ENCODE data around the gene DMAC2L. TPM values are rescaled to one million over a fixed set of nuclear protein-coding genes. Genes with fewer than 3 reads are reported as not detected.

DMAC2L gene
- total RNA-seq, 1 donor from 2014 or later = 10.9 TPM

DNA sequence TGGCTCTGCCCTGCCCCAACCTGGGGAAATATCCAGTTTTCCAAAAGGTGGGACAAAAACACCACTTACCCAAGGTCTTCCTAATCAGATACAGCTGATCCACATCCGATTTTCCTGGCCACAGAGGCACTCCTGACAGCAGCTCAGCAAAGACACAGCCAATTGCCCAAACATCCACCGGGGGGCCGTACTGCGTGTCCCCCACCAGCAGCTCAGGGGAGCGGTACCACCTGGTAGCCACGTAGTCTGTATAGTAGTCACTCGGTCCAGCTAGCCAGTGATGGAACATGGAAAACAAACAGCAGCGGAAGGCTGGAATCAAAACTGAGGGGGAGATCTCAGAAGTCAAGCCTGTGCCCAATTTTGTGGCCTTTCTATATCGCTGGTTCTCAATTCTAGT lies 28.8 kb downstream of the DMAC2L start:
- H4K20me1 ChIP-seq (ENCODE audit: insufficient read depth, low read length) = no peaks in the 10 kb centered on the region
- no peak overlapping the region for H2AFZ ChIP-seq (ENCODE audit: low read depth, low read length)
- no peak overlapping the region for H3K4me2 ChIP-seq (ENCODE audit: low read length)
- no peaks in the 10 kb centered on the region for H3K27me3 ChIP-seq (ENCODE audit: insufficient read depth, low read length)
- H3K27ac Mint-ChIP-seq (ENCODE audit: unreplicated experiment) = no peak overlapping the region
- H3K9me3 ChIP-seq (ENCODE audit: insufficient read depth, low read depth, low read length) = no peaks in the 10 kb centered on the region
- no peaks in the 10 kb centered on the region for H3K27me3 Mint-ChIP-seq (ENCODE audit: low read depth, unreplicated experiment)
- H3K36me3 ChIP-seq (ENCODE audit: insufficient read depth, low read length) = no peaks in the 10 kb centered on the region
- no peaks in the 10 kb centered on the region for H3K9me3 Mint-ChIP-seq (ENCODE audit: unreplicated experiment)
- no peak overlapping the region for H3K4me3 ChIP-seq (ENCODE audit: insufficient read depth, low read depth, low read length)
- H3K27ac ChIP-seq (ENCODE audit: low read depth, low read length) = no peak overlapping the region
- TF ChIP-seq EZH2 (IDR thresholded peaks at IDR 0.05; ENCODE audit: insufficient read depth, low read length) = no peak
- TF ChIP-seq, protein P1, sequence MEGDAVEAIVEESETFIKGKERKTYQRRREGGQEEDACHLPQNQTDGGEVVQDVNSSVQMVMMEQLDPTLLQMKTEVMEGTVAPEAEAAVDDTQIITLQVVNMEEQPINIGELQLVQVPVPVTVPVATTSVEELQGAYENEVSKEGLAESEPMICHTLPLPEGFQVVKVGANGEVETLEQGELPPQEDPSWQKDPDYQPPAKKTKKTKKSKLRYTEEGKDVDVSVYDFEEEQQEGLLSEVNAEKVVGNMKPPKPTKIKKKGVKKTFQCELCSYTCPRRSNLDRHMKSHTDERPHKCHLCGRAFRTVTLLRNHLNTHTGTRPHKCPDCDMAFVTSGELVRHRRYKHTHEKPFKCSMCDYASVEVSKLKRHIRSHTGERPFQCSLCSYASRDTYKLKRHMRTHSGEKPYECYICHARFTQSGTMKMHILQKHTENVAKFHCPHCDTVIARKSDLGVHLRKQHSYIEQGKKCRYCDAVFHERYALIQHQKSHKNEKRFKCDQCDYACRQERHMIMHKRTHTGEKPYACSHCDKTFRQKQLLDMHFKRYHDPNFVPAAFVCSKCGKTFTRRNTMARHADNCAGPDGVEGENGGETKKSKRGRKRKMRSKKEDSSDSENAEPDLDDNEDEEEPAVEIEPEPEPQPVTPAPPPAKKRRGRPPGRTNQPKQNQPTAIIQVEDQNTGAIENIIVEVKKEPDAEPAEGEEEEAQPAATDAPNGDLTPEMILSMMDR (IDR thresholded peaks at IDR 0.05; ENCODE audit: insufficient read depth, low read depth, low read length) = no peak
- no peak for FAIRE-seq
- H3K4me1 Mint-ChIP-seq (ENCODE audit: low read depth, unreplicated experiment) = peaks cover 34% of the 10 kb centered on the region
- no peak overlapping the region for H3K9ac ChIP-seq (ENCODE audit: low read length)
- no peaks in the 10 kb centered on the region for H3K79me2 ChIP-seq (ENCODE audit: insufficient read depth, low read length)
- H3K4me3 Mint-ChIP-seq (ENCODE audit: unreplicated experiment) = no peak overlapping the region
- peaks cover 36% of the 10 kb centered on the region for H3K4me1 ChIP-seq (ENCODE audit: insufficient read depth, low read length)
- DNase-seq (ENCODE audit: low read depth) = no peak
- peaks cover 4% of the 10 kb centered on the region for H3K36me3 Mint-ChIP-seq (ENCODE audit: low read depth, unreplicated experiment)

DNA sequence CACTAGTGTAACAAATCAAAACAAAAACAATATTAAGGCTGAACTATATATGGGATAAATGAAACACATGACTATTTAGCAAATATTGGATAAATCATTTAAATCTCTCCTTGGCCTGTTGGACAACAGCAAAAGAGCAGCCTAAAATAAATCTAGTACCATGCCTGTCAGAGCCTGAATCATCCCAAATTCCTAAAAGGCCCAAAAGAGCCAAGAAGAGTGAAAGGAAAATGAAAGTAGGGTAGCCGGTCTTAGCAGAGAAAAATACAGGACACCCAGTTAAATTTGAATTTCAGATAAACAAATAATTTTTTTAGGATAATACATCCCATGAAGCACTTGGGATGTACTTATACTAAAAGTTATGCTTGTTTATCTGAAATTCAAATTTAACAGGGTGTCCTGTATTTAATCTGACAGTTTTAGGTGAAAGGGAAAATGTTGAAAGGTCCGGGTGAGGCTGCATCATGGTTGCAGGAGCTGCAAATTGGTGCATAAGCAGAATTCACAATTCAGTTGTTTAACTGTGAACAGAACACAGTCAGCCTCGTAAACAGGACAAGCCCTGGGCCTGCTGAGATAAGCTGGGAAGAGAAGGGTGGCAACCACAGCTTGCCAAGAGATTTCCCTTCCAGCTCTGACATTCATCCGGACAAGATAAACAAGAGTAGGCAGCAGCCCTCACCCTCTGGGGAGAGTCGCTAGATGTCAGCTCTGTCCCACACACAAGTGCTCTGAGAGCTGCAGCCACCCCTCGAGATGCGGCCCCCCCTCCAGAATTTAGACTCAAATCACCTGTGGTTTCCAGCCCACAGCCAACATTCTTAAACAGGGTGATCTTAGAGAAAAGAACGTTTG lies 30.3 kb downstream of the DMAC2L start:
- H3K9me3 Mint-ChIP-seq (ENCODE audit: unreplicated experiment) = no peaks in the 10 kb centered on the region
- H3K27me3 ChIP-seq (ENCODE audit: insufficient read depth, low read length) = no peaks in the 10 kb centered on the region
- H2AFZ ChIP-seq (ENCODE audit: low read depth, low read length) = peak overlapping the region; percentile 19
- H3K79me2 ChIP-seq (ENCODE audit: insufficient read depth, low read length) = no peaks in the 10 kb centered on the region
- no peak for FAIRE-seq
- H4K20me1 ChIP-seq (ENCODE audit: insufficient read depth, low read length) = no peaks in the 10 kb centered on the region
- H3K4me1 ChIP-seq (ENCODE audit: insufficient read depth, low read length) = peaks cover 34% of the 10 kb centered on the region
- H3K27ac Mint-ChIP-seq (ENCODE audit: unreplicated experiment) = peak overlapping the region; percentile 84
- no peaks in the 10 kb centered on the region for H3K9me3 ChIP-seq (ENCODE audit: insufficient read depth, low read depth, low read length)
- H3K27me3 Mint-ChIP-seq (ENCODE audit: low read depth, unreplicated experiment) = no peaks in the 10 kb centered on the region
- peak; percentile 74 for DNase-seq (ENCODE audit: low read depth)
- no peak for TF ChIP-seq EZH2 (IDR thresholded peaks at IDR 0.05; ENCODE audit: insufficient read depth, low read length)
- TF ChIP-seq, protein P1 (IDR thresholded peaks at IDR 0.05; ENCODE audit: insufficient read depth, low read depth, low read length) = peak; percentile 5
- H3K36me3 Mint-ChIP-seq (ENCODE audit: low read depth, unreplicated experiment) = peaks cover 3% of the 10 kb centered on the region
- H3K27ac ChIP-seq (ENCODE audit: low read depth, low read length) = no peak overlapping the region
- peak overlapping the region; percentile 4 for H3K9ac ChIP-seq (ENCODE audit: low read length)
- H3K4me1 Mint-ChIP-seq (ENCODE audit: low read depth, unreplicated experiment) = peaks cover 37% of the 10 kb centered on the region
- H3K4me2 ChIP-seq (ENCODE audit: low read length) = peak overlapping the region; percentile 65
- H3K36me3 ChIP-seq (ENCODE audit: insufficient read depth, low read length) = no peaks in the 10 kb centered on the region
- no peak overlapping the region for H3K4me3 ChIP-seq (ENCODE audit: insufficient read depth, low read depth, low read length)
- peak overlapping the region; percentile 65 for H3K4me3 Mint-ChIP-seq (ENCODE audit: unreplicated experiment)

DNA sequence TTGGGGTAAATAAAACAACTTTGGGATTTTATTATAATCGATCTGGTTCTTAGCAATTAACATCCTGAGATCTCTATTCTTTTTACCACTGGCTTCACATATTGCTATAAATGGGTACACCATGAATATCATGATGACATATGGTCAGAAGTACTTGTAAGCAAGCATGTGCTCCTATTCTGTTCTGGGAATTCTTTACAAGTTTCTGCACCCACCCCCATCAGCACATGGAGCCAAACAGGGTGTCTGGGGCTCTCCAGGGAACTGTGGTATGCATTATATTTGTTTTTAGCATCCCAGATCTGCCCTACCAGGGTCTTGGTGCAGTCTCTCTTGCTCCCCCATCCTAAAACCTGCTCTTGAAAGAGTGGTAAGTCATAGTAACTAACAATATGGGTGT lies 31.3 kb downstream of the DMAC2L start:
- Histone ChIP-seq H3K79me2 (ENCODE audit: insufficient read depth, low read length) (no peaks in the 10 kb centered on the region), H3K4me2 (ENCODE audit: low read length) (no peak overlapping the region), H3K27ac (ENCODE audit: low read depth, low read length) (no peak overlapping the region), H2AFZ (ENCODE audit: low read depth, low read length) (no peak overlapping the region), H3K4me3 (ENCODE audit: insufficient read depth, low read depth, low read length) (no peak overlapping the region), H3K9ac (ENCODE audit: low read length) (no peak overlapping the region), H3K27me3 (ENCODE audit: insufficient read depth, low read length) (no peaks in the 10 kb centered on the region), H3K36me3 (ENCODE audit: insufficient read depth, low read length) (no peaks in the 10 kb centered on the region), H3K9me3 (ENCODE audit: insufficient read depth, low read depth, low read length) (no peaks in the 10 kb centered on the region), H3K4me1 (ENCODE audit: insufficient read depth, low read length) (peaks cover 40% of the 10 kb centered on the region), H4K20me1 (ENCODE audit: insufficient read depth, low read length) (no peaks in the 10 kb centered on the region)
- Mint-ChIP-seq H3K27me3 (ENCODE audit: low read depth, unreplicated experiment) (no peaks in the 10 kb centered on the region), H3K9me3 (ENCODE audit: unreplicated experiment) (no peaks in the 10 kb centered on the region), H3K4me1 (ENCODE audit: low read depth, unreplicated experiment) (peaks cover 46% of the 10 kb centered on the region), H3K4me3 (ENCODE audit: unreplicated experiment) (no peak overlapping the region), H3K36me3 (ENCODE audit: low read depth, unreplicated experiment) (peaks cover 3% of the 10 kb centered on the region), H3K27ac (ENCODE audit: unreplicated experiment) (no peak overlapping the region)
- FAIRE-seq (no peak), DNase-seq (ENCODE audit: low read depth) (no peak)
- TF ChIP-seq, protein P1 (IDR thresholded peaks at IDR 0.05; ENCODE audit: insufficient read depth, low read depth, low read length) = no peak
- TF ChIP-seq EZH2 (IDR thresholded peaks at IDR 0.05; ENCODE audit: insufficient read depth, low read length) = no peak
